Measurements from ENCODE around the gene CTDSPL2.

GRCh38 chr15:44573386-44573785, 146.0 kb downstream of the CTDSPL2 start:
- TF ChIP-seq POLR2A (IDR thresholded peaks at IDR 0.05; ENCODE audit: low read length) (no peak), GATA1 (IDR thresholded peaks at IDR 0.05; ENCODE audit: low read depth, low read length) (no peak)
